GM21381 (cell line): ENCODE results near the gene SFXN3.
"Not testable (repeated sequence)": the region's sequence is repeated elsewhere in the genome, so short reads cannot be mapped to it uniquely, and the experiment has no call there.

ENCODE experiments used
- ATAC-seq: cut with Tn5 transposase; IDR thresholded peaks from one replicate; pipeline ENCODE4 v1.9.1; 2021; ENCODE audit warnings: mild to moderate bottlenecking, moderate library complexity; ENCODE audit not compliant: unreplicated experiment

SFXN3 gene

GRCh38 chr10:101034404-101034803, 3.4 kb downstream of the SFXN3 start:
- not testable (repeated sequence) for ATAC-seq

- ATAC-seq, result no peak
Observed at GRCh38 chr10:101035314-101035713, 4.3 kb downstream of the SFXN3 start.

GRCh38 chr10:101035916-101036702, 5.1 kb downstream of the SFXN3 start:
- no peak for ATAC-seq

GRCh38 chr10:101036726-101037125, 5.7 kb downstream of the SFXN3 start:
- ATAC-seq, result no peak

GRCh38 chr10:101038484-101038883, 7.5 kb downstream of the SFXN3 start:
- ATAC-seq, result no peak

GRCh38 chr10:101040061-101040460, 9.0 kb downstream of the SFXN3 start:
- no peak for ATAC-seq

GRCh38 chr10:101040851-101041250, 9.8 kb downstream of the SFXN3 start:
- ATAC-seq, result no peak

GRCh38 chr10:101041252-101041761, 10.3 kb downstream of the SFXN3 start:
- ATAC-seq, result no peak

- ATAC-seq, result no peak
Observed at GRCh38 chr10:101042118-101042517, 11.1 kb downstream of the SFXN3 start.

- ATAC-seq, result peak; percentile 93
Observed at GRCh38 chr10:101042667-101043362, 11.8 kb downstream of the SFXN3 start.

- no peak for ATAC-seq
Observed at GRCh38 chr10:101043363-101043707, 12.3 kb downstream of the SFXN3 start.

GRCh38 chr10:101044117-101044516, 13.1 kb downstream of the SFXN3 start:
- no peak for ATAC-seq

GRCh38 chr10:101046332-101047238, 15.6 kb downstream of the SFXN3 start:
- no peak for ATAC-seq

- ATAC-seq, result no peak
Observed at GRCh38 chr10:101047268-101047667, 16.2 kb downstream of the SFXN3 start.

GRCh38 chr10:101047961-101048892, 17.2 kb downstream of the SFXN3 start:
- no peak for ATAC-seq

GRCh38 chr10:101050208-101051069, 19.4 kb downstream of the SFXN3 start:
- ATAC-seq, result no peak

- no peak for ATAC-seq
Observed at GRCh38 chr10:101052285-101052684, 21.3 kb downstream of the SFXN3 start.

GRCh38 chr10:101053516-101053915, 22.5 kb downstream of the SFXN3 start:
- ATAC-seq, result no peak

GRCh38 chr10:101054351-101054750, 23.3 kb downstream of the SFXN3 start:
- no peak for ATAC-seq
